ENCODE measurements around the gene MYCBP.

MYCBP gene

GRCh38 chr1:38834937-38835827 is 38.0 kb downstream of the MYCBP start:
- peak; percentile 78 for TF ChIP-seq CTCF (conservative IDR thresholded peaks at IDR 0.05; ENCODE audit: control insufficient read depth, insufficient read depth, low read depth, low read length)
- no peak overlapping the region for H3K4me3 ChIP-seq (ENCODE audit: control insufficient read depth, low read depth, low read length)
- DNase-seq (ENCODE audit: low read depth): peak; percentile 87

GRCh38 chr1:38834221-38834782 is 38.8 kb downstream of the MYCBP start:
- DNase-seq (ENCODE audit: low read depth): peak; percentile 18
- no peak for TF ChIP-seq CTCF (conservative IDR thresholded peaks at IDR 0.05; ENCODE audit: control insufficient read depth, insufficient read depth, low read depth, low read length)
- no peak overlapping the region for H3K4me3 ChIP-seq (ENCODE audit: control insufficient read depth, low read depth, low read length)

GRCh38 chr1:38833146-38833545 is 40.0 kb downstream of the MYCBP start:
- TF ChIP-seq CTCF (conservative IDR thresholded peaks at IDR 0.05; ENCODE audit: control insufficient read depth, insufficient read depth, low read depth, low read length): no peak
- no peak for DNase-seq (ENCODE audit: low read depth)
- no peak overlapping the region for H3K4me3 ChIP-seq (ENCODE audit: control insufficient read depth, low read depth, low read length)

GRCh38 chr1:38832370-38832734 is 40.8 kb downstream of the MYCBP start:
- no peak for TF ChIP-seq CTCF (conservative IDR thresholded peaks at IDR 0.05; ENCODE audit: control insufficient read depth, insufficient read depth, low read depth, low read length)
- DNase-seq (ENCODE audit: low read depth): no peak
- no peak overlapping the region for H3K4me3 ChIP-seq (ENCODE audit: control insufficient read depth, low read depth, low read length)

- no peak overlapping the region for H3K4me3 ChIP-seq (ENCODE audit: control insufficient read depth, low read depth, low read length)
- TF ChIP-seq CTCF (conservative IDR thresholded peaks at IDR 0.05; ENCODE audit: control insufficient read depth, insufficient read depth, low read depth, low read length): no peak
- no peak for DNase-seq (ENCODE audit: low read depth)
These were observed 41.3 kb downstream of the MYCBP start for GRCh38 chr1:38831731-38832369.

GRCh38 chr1:38829368-38829767 is 43.8 kb downstream of the MYCBP start:
- no peak for TF ChIP-seq CTCF (conservative IDR thresholded peaks at IDR 0.05; ENCODE audit: control insufficient read depth, insufficient read depth, low read depth, low read length)
- H3K4me3 ChIP-seq (ENCODE audit: control insufficient read depth, low read depth, low read length): no peak overlapping the region
- DNase-seq (ENCODE audit: low read depth): no peak
